NCI-H1048 (cell line): ENCODE results near the gene TRMO.

ENCODE experiments used
- DNase-seq: peaks from one replicate; lab custom pipeline; 2025; lab: John Stamatoyannopoulos, UW

The TRMO gene

DNA sequence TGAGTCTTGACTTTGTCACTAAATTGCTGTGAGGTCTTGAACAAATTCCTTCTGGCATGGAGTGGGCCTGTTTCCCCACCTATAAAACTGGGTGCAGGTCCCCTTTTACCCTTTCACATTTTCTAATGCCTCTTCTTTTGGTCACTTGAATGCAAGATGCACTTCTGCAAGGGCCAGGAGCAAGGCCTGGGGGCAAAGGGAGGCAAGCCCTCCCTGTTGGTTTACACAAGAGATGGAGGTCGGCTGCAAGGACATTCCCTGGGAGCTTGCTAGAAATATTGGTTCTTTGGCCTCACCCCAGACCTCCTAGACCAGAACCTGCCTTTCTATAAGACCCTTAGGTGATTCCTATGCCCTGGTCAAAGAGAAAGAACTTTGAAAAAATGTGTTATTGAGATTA is 63.5 kb downstream of the TRMO start:
- no peak for DNase-seq

GRCh38 chr9:97858393-97858713 is 63.9 kb downstream of the TRMO start:
- DNase-seq = no peak

DNA sequence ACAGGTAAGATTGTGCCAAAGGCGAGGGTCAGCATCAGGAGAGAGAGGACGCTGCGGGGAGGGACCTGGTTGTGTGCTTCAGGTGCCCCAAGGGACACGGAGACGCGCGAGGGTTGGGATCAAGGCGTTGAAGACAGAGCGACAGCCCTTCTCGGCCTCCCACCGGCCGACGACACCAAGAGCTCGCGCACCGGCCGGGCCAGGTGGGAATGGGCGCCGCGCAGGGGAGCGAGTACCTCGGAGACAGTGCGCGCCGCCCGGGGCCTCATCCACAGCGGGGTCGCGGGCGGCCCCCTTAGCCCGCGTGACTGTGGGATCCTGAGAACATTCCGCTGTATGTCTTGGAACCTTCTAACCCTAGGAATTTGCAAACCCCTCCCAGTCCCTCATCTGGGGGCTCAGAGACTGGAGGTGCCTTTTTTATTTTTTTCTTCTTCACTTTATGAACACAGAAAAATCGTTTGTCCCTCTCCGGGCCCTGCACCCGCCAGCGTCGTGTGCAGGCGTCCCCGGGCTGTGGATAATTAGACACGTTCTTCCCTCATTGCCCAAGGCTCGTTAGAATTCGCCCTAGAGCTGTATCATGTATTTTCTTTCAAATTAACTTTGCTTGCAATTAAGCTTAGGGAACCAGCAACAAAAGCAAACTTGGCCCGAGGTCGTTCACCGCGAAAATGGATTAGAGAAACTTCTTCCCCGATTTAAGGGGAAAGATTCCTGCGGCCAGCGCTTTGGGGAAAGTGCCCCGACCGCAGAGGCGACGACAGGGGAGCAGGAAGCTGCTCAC is 64.5 kb downstream of the TRMO start:
- no peak for DNase-seq

DNA sequence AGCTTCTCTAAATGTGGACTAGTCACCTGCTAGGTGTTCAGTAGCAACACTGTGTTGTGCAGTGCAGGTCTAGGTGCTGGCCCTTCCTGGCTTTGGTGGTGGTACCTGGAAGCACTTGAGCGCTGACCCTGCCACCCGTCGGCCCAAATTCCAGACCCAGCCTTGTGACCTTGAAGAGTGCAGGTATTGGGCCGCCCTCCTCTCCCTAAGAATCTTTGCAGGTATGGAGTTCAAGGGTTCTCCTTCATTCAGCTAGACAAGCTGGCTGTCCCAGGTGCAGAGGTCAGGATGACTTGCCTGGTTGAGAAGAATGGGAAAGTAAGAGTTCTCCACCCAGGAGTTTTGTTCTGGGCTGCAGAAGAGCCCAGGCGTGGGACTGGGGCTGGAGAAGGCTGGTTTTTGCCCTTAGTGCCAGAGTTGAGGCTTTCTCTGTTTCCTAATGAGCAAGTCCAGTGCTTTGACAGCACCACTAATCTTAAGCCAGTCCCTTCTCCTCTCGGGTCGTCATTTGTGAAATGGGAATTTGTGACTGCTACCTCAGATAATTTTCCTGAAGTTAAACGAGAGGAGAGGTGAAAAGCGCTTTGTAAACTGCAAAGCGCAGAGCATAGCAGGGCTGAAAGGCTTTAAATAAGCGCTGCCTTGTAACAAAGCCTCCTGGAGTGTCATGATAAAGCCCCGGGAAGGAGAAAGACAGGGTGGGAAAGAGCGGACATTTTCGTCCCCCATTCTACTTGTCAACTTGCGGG is 65.3 kb downstream of the TRMO start:
- DNase-seq = no peak

DNA sequence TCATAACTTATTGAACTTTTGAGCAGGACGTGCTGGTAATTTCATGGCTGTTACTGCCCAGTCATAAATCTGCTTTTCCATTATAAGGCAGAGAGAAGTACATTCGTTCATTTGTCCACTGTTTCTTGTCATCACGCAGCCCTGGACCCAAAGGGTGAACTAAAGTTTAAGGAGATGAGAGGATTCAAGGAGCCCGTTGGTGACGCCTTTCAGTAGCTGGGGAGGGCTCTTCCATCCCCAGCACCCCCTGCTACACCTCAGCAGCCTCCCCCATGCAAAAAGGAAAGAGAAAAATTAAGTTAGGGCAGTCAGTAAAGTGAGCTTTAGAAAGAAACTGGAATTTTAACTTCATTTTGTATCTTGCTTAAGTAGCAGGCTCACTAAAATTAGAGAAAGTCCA is 66.4 kb downstream of the TRMO start:
- no peak for DNase-seq

- DNase-seq = no peak
Observed at GRCh38 chr9:97855486-97855875, 66.8 kb downstream of the TRMO start.

- no peak for DNase-seq
Observed at GRCh38 chr9:97854696-97855485, 67.4 kb downstream of the TRMO start.
